Endothelial cell of umbilical vein (primary cell): ENCODE measurements around the gene MAPK1IP1L.

Source experiments
- CTCF ChIP-seq, 2 donors: IDR thresholded peaks; 1 replicate in 1 of 2; 2 replicates in 1 of 2; pipeline ENCODE4 v1.5.1; 2011; ENCODE audit warnings: low read length in 2 of 2, mild to moderate bottlenecking in 2 of 2, moderate library complexity in 2 of 2, control low read depth in 1 of 2, inconsistent platforms in 1 of 2, low read depth in 1 of 2; ENCODE audit not compliant: insufficient read depth in 1 of 2; ENCODE audit errors: extremely low read depth in 1 of 2
- EZH2 ChIP-seq: IDR thresholded peaks from 2 replicates; pipeline ENCODE4 v1.6.1; 2012; ENCODE audit warnings: borderline replicate concordance, low read depth, mild to moderate bottlenecking, moderate library complexity, low read length, inconsistent platforms; ENCODE audit not compliant: severe bottlenecking
- JUN ChIP-seq: IDR thresholded peaks from 2 replicates; pipeline ENCODE4 v1.6.1; 2011; ENCODE audit warnings: borderline replicate concordance, low read depth; ENCODE audit not compliant: insufficient read length, insufficient read depth
- MAX ChIP-seq: IDR thresholded peaks from 2 replicates; pipeline ENCODE4 v1.6.1; 2011; ENCODE audit not compliant: insufficient read depth, insufficient read length
- MYC ChIP-seq: IDR thresholded peaks from one replicate; pipeline ENCODE4 v1.6.1; 2011; ENCODE audit warnings: mild to moderate bottlenecking, low read depth, low read length
- POLR2A ChIP-seq: IDR thresholded peaks from 2 replicates; pipeline ENCODE4 v1.6.1; 2012; ENCODE audit warnings: low read depth, mild to moderate bottlenecking, control low read depth, low read length
- POLR2AphosphoS5 ChIP-seq: IDR thresholded peaks from 2 replicates; pipeline ENCODE4 v1.6.1; 2012; ENCODE audit warnings: low read depth, mild to moderate bottlenecking, control low read depth, low read length, moderate library complexity; ENCODE audit not compliant: insufficient read depth

- TF ChIP-seq CTCF (IDR thresholded peaks at IDR 0.05; ENCODE audit: extremely low read depth in 1 of 2, insufficient read depth in 1 of 2, low read depth in 1 of 2, low read length in 2 of 2): no peak
- TF ChIP-seq MAX: no peak
- no peak for TF ChIP-seq POLR2A
- TF ChIP-seq JUN: no peak
- no peak for TF ChIP-seq EZH2
- TF ChIP-seq POLR2AphosphoS5: no peak
- no peak for TF ChIP-seq MYC
These were observed 67.3 kb downstream of the MAPK1IP1L start for GRCh38 chr14:55118761-55119160.
